Kidney (tissue), 14 donors: Measurements from ENCODE around the gene PLEKHH1. TPM values are rescaled to one million over a fixed set of nuclear protein-coding genes. Genes with fewer than 3 reads are reported as not detected.

ENCODE experiments used
- DNase-seq, 5 donors: peaks; one replicate each; pipeline ENCODE4 v3.0.0-alpha.2; 2013 to 2020
- FAIRE-seq: peaks from 2 replicates; lab custom pipeline; 2012; peaks lifted over from hg19 to GRCh38; lab: Jason Lieb, UNC
- H3K27ac ChIP-seq, 2 donors: one replicate each; pipeline ENCODE4 v1.7.0; 2013; ENCODE audit warnings: low read depth in 2 of 2, low read length in 2 of 2, inconsistent platforms in 1 of 2
- H3K27me3 ChIP-seq: one replicate; pipeline ENCODE4 v1.7.1; 2013; ENCODE audit warnings: low read length, inconsistent platforms; ENCODE audit not compliant: control insufficient read depth, insufficient read depth
- H3K36me3 ChIP-seq, 3 donors: one replicate each; pipeline versions ENCODE4 v1.7.0 to v1.7.1; 2013; ENCODE audit warnings: low read length in 3 of 3, control low read depth in 1 of 3, inconsistent platforms in 1 of 3; ENCODE audit not compliant: insufficient read depth in 3 of 3, control insufficient read depth in 2 of 3
- H3K4me1 ChIP-seq, 3 donors: one replicate each; pipeline versions ENCODE4 v1.7.0 to v1.7.1; 2013; ENCODE audit warnings: low read length in 3 of 3, inconsistent platforms in 1 of 3, low read depth in 1 of 3; ENCODE audit not compliant: control insufficient read depth in 2 of 3, insufficient read depth in 2 of 3
- H3K4me3 ChIP-seq, 3 donors: one replicate each; pipeline versions ENCODE4 v1.7.0 to v1.8.1; 2013; ENCODE audit warnings: low read length in 3 of 3, control low read depth in 1 of 3, inconsistent platforms in 1 of 3
- H3K9ac ChIP-seq, 3 donors: one replicate each; pipeline versions ENCODE4 v1.7.0 to v1.7.1; 2013; ENCODE audit warnings: low read length in 3 of 3, control low read depth in 1 of 3, inconsistent platforms in 1 of 3
- H3K9me3 ChIP-seq, 3 donors: one replicate each; pipeline versions ENCODE4 v1.7.0 to v1.7.1; 2013; ENCODE audit warnings: low read length in 3 of 3, control low read depth in 1 of 3, inconsistent platforms in 1 of 3; ENCODE audit not compliant: control insufficient read depth in 2 of 3, insufficient read depth in 1 of 3
- CTCF ChIP-seq: IDR thresholded peaks from 3 replicates; pipeline ENCODE4 v1.5.1; 2012; ENCODE audit warnings: mild to moderate bottlenecking, moderate library complexity, borderline replicate concordance; ENCODE audit not compliant: insufficient read depth; ENCODE audit errors: extremely low read depth
- intact Hi-C: fragments of 100-400 bp; cut with DNase I; formaldehyde crosslinking; loops from one replicate; pipeline ENCODE4 v1.11.1; 2022
- polyA plus RNA-seq: library from polyadenylated mRNA; stranded (reverse); fragments of 350-450 nt; fragmentation: Illumina TruSeq; extraction: RNeasy Lipid Tissue Mini Kit (QIAGEN cat#74804); gene quantifications from one replicate; pipeline ENCODE4 v1.2.3, GENCODE V29; 2014; ENCODE audit warnings: low read depth, low replicate concordance; ENCODE audit not compliant: insufficient read depth
- total RNA-seq: library from RNA; stranded (reverse); fragmentation: NEBNext Ultra II Directional; extraction: Animal tissue kit (Norgen Biotek cat#: 25700); gene quantifications from one replicate; pipeline ENCODE4 v1.2.1, GENCODE V29; 2021
- donor health status: control.
- donor health status: control.
- donor health status: control.
- donor health status: control.
- donor health status: control.
- donor health status: DM: yes; HTN: yes; CAD: no.
- donor health status: Normal renal cell carcinoma (clear cell type).

PLEKHH1 gene
- total and polyA plus RNA-seq, 2 donors from 2014 or later: 9.1 to 26.2 TPM

GRCh38 chr14:67556671-67557070 lies 23.6 kb downstream of the PLEKHH1 start:
- no peaks in the 10 kb centered on the region for H3K9me3 ChIP-seq
- no peak for DNase-seq
- no peaks in the 10 kb centered on the region for H3K36me3 ChIP-seq
- no peak for TF ChIP-seq CTCF
- intact Hi-C loops: no loop called here
- H3K27me3 ChIP-seq: no peaks in the 10 kb centered on the region
- FAIRE-seq: no peak
- H3K27ac ChIP-seq: no peak overlapping the region
- H3K4me1 ChIP-seq: peaks cover 0 to 3% (median 0%) of the 10 kb centered on the region in 3 donors
- no peak overlapping the region for H3K4me3 ChIP-seq
- H3K9ac ChIP-seq: no peak overlapping the region

- Histone ChIP-seq H3K36me3 (no peaks in the 10 kb centered on the region), H3K27me3 (no peaks in the 10 kb centered on the region), H3K9ac (no peak overlapping the region), H3K4me3 (no peak overlapping the region), H3K9me3 (no peaks in the 10 kb centered on the region), H3K27ac (no peak overlapping the region), H3K4me1 (peaks cover 0 to 3% (median 0%) of the 10 kb centered on the region in 3 donors)
- FAIRE-seq (no peak), DNase-seq (no peak)
- TF ChIP-seq CTCF: no peak
- intact Hi-C loops: no loop called here
These were observed 24.0 kb downstream of the PLEKHH1 start for GRCh38 chr14:67557118-67557517.

GRCh38 chr14:67557656-67558055 lies 24.6 kb downstream of the PLEKHH1 start:
- Histone ChIP-seq H3K27me3 (no peaks in the 10 kb centered on the region), H3K4me3 (no peak overlapping the region), H3K4me1 (peaks cover 0 to 3% (median 0%) of the 10 kb centered on the region in 3 donors), H3K9ac (no peak overlapping the region), H3K36me3 (peaks cover 0 to 2% (median 0%) of the 10 kb centered on the region in 3 donors), H3K9me3 (no peaks in the 10 kb centered on the region), H3K27ac (no peak overlapping the region)
- FAIRE-seq (no peak), DNase-seq (no peak)
- no peak for TF ChIP-seq CTCF
- intact Hi-C loops: no loop called here

- FAIRE-seq: no peak
- DNase-seq: no peak
- H3K36me3 ChIP-seq: peaks cover 0 to 4% (median 2%) of the 10 kb centered on the region in 3 donors
These were observed 26.5 kb downstream of the PLEKHH1 start for GRCh38 chr14:67559639-67560038.

More at GRCh38 chr14:67559639-67560038, 26.5 kb downstream of the PLEKHH1 start:
- Histone ChIP-seq H3K4me1 (peaks cover 0 to 3% (median 0%) of the 10 kb centered on the region in 3 donors), H3K27me3 (no peaks in the 10 kb centered on the region), H3K9me3 (no peaks in the 10 kb centered on the region), H3K27ac (no peak overlapping the region), H3K4me3 (no peak overlapping the region), H3K9ac (no peak overlapping the region)
- no peak for TF ChIP-seq CTCF
- intact Hi-C loops: no loop called here
